CD14-positive monocyte (primary cell): ENCODE results near the gene ABCA4. TPM values are rescaled to one million over a fixed set of nuclear protein-coding genes. Genes with fewer than 3 reads are reported as not detected.

ENCODE experiments used
- DNase-seq, 3 donors: peaks; one replicate each; pipeline ENCODE4 v3.0.0-alpha.2; 2011 to 2022
- H2AFZ ChIP-seq: 2 replicates; pipeline ENCODE4 v1.6.0; 2012; ENCODE audit warnings: mild to moderate bottlenecking, low read depth, low read length, inconsistent platforms; ENCODE audit not compliant: insufficient read depth, poor library complexity, severe bottlenecking
- H3K27ac ChIP-seq, 2 donors: 1 replicate in 1 of 2; 2 replicates in 1 of 2; pipeline ENCODE4 v1.5.1; 2012 to 2013; ENCODE audit warnings: low read length in 2 of 2, control low read depth in 1 of 2, inconsistent platforms in 1 of 2, low read depth in 1 of 2, mild to moderate bottlenecking in 1 of 2
- H3K27me3 ChIP-seq, 2 donors: one replicate each; pipeline versions ENCODE4 v1.6.0 to v1.6.1; 2011 to 2013; ENCODE audit warnings: low read length in 2 of 2; ENCODE audit not compliant: control insufficient read depth in 2 of 2, insufficient read depth in 2 of 2
- H3K36me3 ChIP-seq, 2 donors: replicated peaks in 1 of 2; 1 replicate in 1 of 2; 2 replicates in 1 of 2; pipeline versions ENCODE4 v1.5.1 to v1.6.1; 2012 to 2013; ENCODE audit warnings: low read length in 2 of 2, control low read depth in 1 of 2, inconsistent platforms in 1 of 2, mild to moderate bottlenecking in 1 of 2; ENCODE audit not compliant: insufficient read depth in 2 of 2, control insufficient read depth in 1 of 2
- H3K4me1 ChIP-seq, 2 donors: 1 replicate in 1 of 2; 2 replicates in 1 of 2; pipeline versions ENCODE4 v1.5.1 to v1.6.1; 2012 to 2013; ENCODE audit warnings: low read length in 2 of 2, control low read depth in 1 of 2, inconsistent platforms in 1 of 2, mild to moderate bottlenecking in 1 of 2, moderate library complexity in 1 of 2; ENCODE audit not compliant: insufficient read depth in 2 of 2, control insufficient read depth in 1 of 2
- H3K4me2 ChIP-seq: replicated peaks from 2 replicates; pipeline ENCODE3; 2012; ENCODE audit warnings: low read length, moderate library complexity, mild to moderate bottlenecking; ENCODE audit not compliant: poor library complexity, severe bottlenecking; ENCODE audit errors: extremely low read depth
- H3K4me3 ChIP-seq, 3 experiments: fragments of 200-600 bp in 1 of 3; sonication (generic) in 1 of 3; replicated peaks in 1 of 3; 1 replicate in 2 of 3; 2 replicates in 1 of 3; pipeline ENCODE4 v1.5.1; 2011 to 2013; ENCODE audit warnings: low read length in 3 of 3, mild to moderate bottlenecking in 3 of 3, control low read depth in 2 of 3, low read depth in 2 of 3, inconsistent platforms in 1 of 3, moderate library complexity in 1 of 3
- H3K79me2 ChIP-seq: 2 replicates; pipeline ENCODE4 v1.6.0; 2012; ENCODE audit warnings: mild to moderate bottlenecking, control low read depth, inconsistent platforms, low read length, moderate library complexity; ENCODE audit not compliant: insufficient read depth
- H3K9ac ChIP-seq: 2 replicates; pipeline ENCODE4 v1.6.0; 2017; ENCODE audit warnings: low read length, mild to moderate bottlenecking; ENCODE audit not compliant: insufficient read depth, poor library complexity, severe bottlenecking
- H3K9me3 ChIP-seq, 2 donors: replicated peaks in 1 of 2; 1 replicate in 1 of 2; 2 replicates in 1 of 2; pipeline versions ENCODE4 v1.5.1 to v1.6.1; 2012 to 2013; ENCODE audit warnings: low read length in 2 of 2, control low read depth in 1 of 2; ENCODE audit not compliant: control insufficient read depth in 1 of 2, insufficient read depth in 1 of 2
- H4K20me1 ChIP-seq: 2 replicates; pipeline ENCODE4 v1.6.0; 2012; ENCODE audit warnings: mild to moderate bottlenecking, low read length, control low read depth, moderate library complexity; ENCODE audit not compliant: insufficient read depth
- H3K27ac Mint-ChIP-seq, 7 donors: one replicate each; pipeline ENCODE4 v1.8.0; 2020; ENCODE audit warnings: mild to moderate bottlenecking in 7 of 7, mixed read lengths in 7 of 7, moderate library complexity in 6 of 7, inconsistent platforms in 2 of 7
- H3K27me3 Mint-ChIP-seq, 3 donors: one replicate each; pipeline ENCODE4 v1.8.0; 2021 to 2022; ENCODE audit warnings: low read depth in 3 of 3, mild to moderate bottlenecking in 3 of 3, mixed read lengths in 3 of 3, moderate library complexity in 3 of 3, inconsistent platforms in 1 of 3
- H3K36me3 Mint-ChIP-seq, 2 donors: one replicate each; pipeline ENCODE4 v1.8.0; 2020; ENCODE audit warnings: mixed read lengths in 2 of 2, inconsistent platforms in 1 of 2, mild to moderate bottlenecking in 1 of 2
- H3K4me1 Mint-ChIP-seq: one replicate; pipeline ENCODE4 v1.8.0; 2020; ENCODE audit warnings: mild to moderate bottlenecking, mixed read lengths
- H3K4me3 Mint-ChIP-seq, 2 donors: one replicate each; pipeline ENCODE4 v1.8.0; 2020; ENCODE audit warnings: mild to moderate bottlenecking in 2 of 2, mixed read lengths in 2 of 2, moderate library complexity in 1 of 2
- H3K9me3 Mint-ChIP-seq, 7 donors: one replicate each; pipeline ENCODE4 v1.8.0; 2020 to 2022; ENCODE audit warnings: mixed read lengths in 7 of 7, mild to moderate bottlenecking in 6 of 7, moderate library complexity in 6 of 7, inconsistent platforms in 2 of 7
- CTCF ChIP-seq: fragments of 200-600 bp; IDR thresholded peaks from one replicate; pipeline ENCODE4 v1.8.0; 2022; ENCODE audit warnings: antibody characterized with exemption, mild to moderate bottlenecking
- WGBS: methylation state at CpG from one replicate; pipeline ENCODE4 v1.1.5; 2013; ENCODE audit warnings: missing lambda C conversion rate; ENCODE audit not compliant: insufficient coverage; 5-methylcytosine and 5-hydroxymethylcytosine counted together
- intact Hi-C, 2 donors: fragments of 100-400 bp; cut with micrococcal nuclease; formaldehyde crosslinking; loops; one replicate each; pipeline versions ENCODE4 v1.15.0 to v1.15.1; 2023
- polyA plus RNA-seq, 3 donors: library from polyadenylated mRNA; depleted of rRNA in 1 of 3; unstranded in 2 of 3; stranded (reverse) in 1 of 3; fragments of 300-500 nt in 2 of 3; fragments of >200 nt in 1 of 3; fragmentation: Illumina TruSeq in 2 of 3; gene quantifications; 1 replicate in 2 of 3; 2 replicates in 1 of 3; pipeline ENCODE4 v1.2.3, GENCODE V29; 2012 to 2021

ABCA4 gene
- polyA plus RNA-seq, 3 donors = not detected

GRCh38 chr1:94045465-94046056 lies 75.4 kb downstream of the ABCA4 start:
- WGBS = 20% methylated on average over 15 of the region's 22 CpGs
- H3K79me2 ChIP-seq = no peaks in the 10 kb centered on the region
- H4K20me1 ChIP-seq = no peaks in the 10 kb centered on the region
- H3K36me3 ChIP-seq = no peaks in the 10 kb centered on the region
- H3K27ac Mint-ChIP-seq = no peak overlapping the region
- H3K27me3 Mint-ChIP-seq = peaks cover 4 to 25% (median 19%) of the 10 kb centered on the region in 3 donors
- H3K9me3 ChIP-seq = no peaks in the 10 kb centered on the region
- peaks cover 0 to 3% of the 10 kb centered on the region in 2 donors for H3K27me3 ChIP-seq
- intact Hi-C loops = no loop called here
- peak overlapping the region; percentile 62 to 85 for H3K4me3 Mint-ChIP-seq
- TF ChIP-seq CTCF = peak; percentile 72
- no peak overlapping the region for H3K27ac ChIP-seq
- peak in 2 of 3 donors; percentile 15 to 26 for DNase-seq
- H3K4me1 Mint-ChIP-seq = peaks cover 13% of the 10 kb centered on the region
- no peaks in the 10 kb centered on the region for H3K9me3 Mint-ChIP-seq
- peak overlapping the region in 1 of 3 experiments; percentile 51 for H3K4me3 ChIP-seq
- peak overlapping the region; percentile 81 for H2AFZ ChIP-seq
- H3K36me3 Mint-ChIP-seq = no peaks in the 10 kb centered on the region
- peaks cover 14% of the 10 kb centered on the region in 2 donors for H3K4me1 ChIP-seq
- no peak overlapping the region for H3K9ac ChIP-seq
- H3K4me2 ChIP-seq = peak overlapping the region; percentile 61

- H3K4me1 Mint-ChIP-seq = peaks cover 13% of the 10 kb centered on the region
- peaks cover 14% of the 10 kb centered on the region in 2 donors for H3K4me1 ChIP-seq
- no peaks in the 10 kb centered on the region for H3K36me3 ChIP-seq
- WGBS = 95% methylated on average over 7 of the region's 9 CpGs
- no peak overlapping the region for H3K4me3 Mint-ChIP-seq
- no peaks in the 10 kb centered on the region for H3K79me2 ChIP-seq
- H3K27me3 ChIP-seq = peaks cover 0 to 3% of the 10 kb centered on the region in 2 donors
- no peak overlapping the region for H3K4me2 ChIP-seq
- peaks cover 4 to 28% (median 19%) of the 10 kb centered on the region in 3 donors for H3K27me3 Mint-ChIP-seq
- DNase-seq = no peak
- no peak overlapping the region for H3K9ac ChIP-seq
- H3K9me3 Mint-ChIP-seq = no peaks in the 10 kb centered on the region
- H3K27ac Mint-ChIP-seq = no peak overlapping the region
- TF ChIP-seq CTCF = no peak
- peak overlapping the region; percentile 65 for H2AFZ ChIP-seq
- H3K27ac ChIP-seq = no peak overlapping the region
- no peak overlapping the region for H3K4me3 ChIP-seq
- H3K36me3 Mint-ChIP-seq = no peaks in the 10 kb centered on the region
- H3K9me3 ChIP-seq = no peaks in the 10 kb centered on the region
- H4K20me1 ChIP-seq = no peaks in the 10 kb centered on the region
- intact Hi-C loops = no loop called here
Measured at GRCh38 chr1:94044891-94045290, 76.1 kb downstream of the ABCA4 start.
